ENCODE data around the gene NT5E. TPM values are rescaled to one million over a fixed set of nuclear protein-coding genes. Genes with fewer than 3 reads are reported as not detected.

Gene NT5E
- total and polyA plus RNA-seq, 2 experiments from 2014 or later: 0.18 to 1.5 TPM

- Histone ChIP-seq H3K36me3 (ENCODE audit: insufficient read depth) (no peaks in the 10 kb centered on the region), H3F3A (replicated peaks; ENCODE audit: low read depth) (no peaks in the 10 kb centered on the region), H4K20me1 (replicated peaks; ENCODE audit: insufficient read depth) (no peaks in the 10 kb centered on the region), H3K79me2 (replicated peaks; ENCODE audit: insufficient read depth) (no peaks in the 10 kb centered on the region), H3K27ac (ENCODE audit: low read depth) (no peak overlapping the region), H3K4me1 (ENCODE audit: insufficient read depth) (peaks cover 27% of the 10 kb centered on the region), H3K9me2 (ENCODE audit: insufficient read depth) (no peaks in the 10 kb centered on the region), H2AFZ (no peak overlapping the region; the same call in 1 of the 2 replicates), H3K27me3 (ENCODE audit: insufficient read depth) (no peaks in the 10 kb centered on the region), H3K4me2 (no peak overlapping the region), H3K4me3 (no peak overlapping the region)
- no peak for DNase-seq (ENCODE audit: low spot score)
- Mint-ChIP-seq H3K27ac (no peak overlapping the region), H3K9me3 (no peaks in the 10 kb centered on the region; the same call in 2 of the 3 replicates), H3K4me1 (peaks cover 39% of the 10 kb centered on the region), H3K27me3 (ENCODE audit: insufficient read depth, low read depth, poor library complexity) (no peaks in the 10 kb centered on the region), H3K4me3 (no peak overlapping the region), H3K36me3 (ENCODE audit: low read depth) (no peaks in the 10 kb centered on the region; the same call in 2 of the 3 replicates)
- ATAC-seq: no peak
- TF ChIP-seq CREB1 (CRISPR knock-in tag; IDR thresholded peaks at IDR 0.05; ENCODE audit: low read depth) (no peak), NANOG (IDR thresholded peaks at IDR 0.05; ENCODE audit: borderline replicate concordance) (no peak), POLR2AphosphoS5 (IDR thresholded peaks at IDR 0.05; ENCODE audit: low read depth) (no peak), JUNB (IDR thresholded peaks at IDR 0.05; ENCODE audit: unreplicated experiment) (no peak), CTCF (conservative IDR thresholded peaks at IDR 0.05; ENCODE audit: low read depth in 2 of 2) (no peak)
These were observed 49.6 kb upstream of the NT5E start for GRCh38 chr6:85400331-85400730.

GRCh38 chr6:85401186-85402021 lies 48.5 kb upstream of the NT5E start:
- Histone ChIP-seq H4K20me1 (replicated peaks; ENCODE audit: insufficient read depth) (no peaks in the 10 kb centered on the region), H2AFZ (peak overlapping the region; percentile 88; the same call in 1 of the 2 replicates), H3K4me1 (ENCODE audit: insufficient read depth) (peaks cover 27% of the 10 kb centered on the region), H3F3A (replicated peaks; ENCODE audit: low read depth) (no peaks in the 10 kb centered on the region), H3K27ac (ENCODE audit: low read depth) (no peak overlapping the region), H3K79me2 (replicated peaks; ENCODE audit: insufficient read depth) (no peaks in the 10 kb centered on the region), H3K4me3 (no peak overlapping the region), H3K27me3 (ENCODE audit: insufficient read depth) (no peaks in the 10 kb centered on the region), H3K9me2 (ENCODE audit: insufficient read depth) (no peaks in the 10 kb centered on the region), H3K36me3 (ENCODE audit: insufficient read depth) (no peaks in the 10 kb centered on the region), H3K4me2 (no peak overlapping the region)
- ATAC-seq: no peak
- no peaks in the 10 kb centered on the region; the same call in 2 of the 3 replicates for H3K9me3 Mint-ChIP-seq
- DNase-seq (ENCODE audit: low spot score): no peak
- peaks cover 42% of the 10 kb centered on the region for H3K4me1 Mint-ChIP-seq
- no peak overlapping the region for H3K27ac Mint-ChIP-seq
- no peak overlapping the region for H3K4me3 Mint-ChIP-seq
- peaks cover 1% of the 10 kb centered on the region for H3K27me3 Mint-ChIP-seq (ENCODE audit: insufficient read depth, low read depth, poor library complexity)
- H3K36me3 Mint-ChIP-seq (ENCODE audit: low read depth): no peaks in the 10 kb centered on the region; the same call in 2 of the 3 replicates
- TF ChIP-seq JUNB (IDR thresholded peaks at IDR 0.05; ENCODE audit: unreplicated experiment) (no peak), REST (IDR thresholded peaks at IDR 0.05; ENCODE audit: unreplicated experiment) (no peak), STAT1 (IDR thresholded peaks at IDR 0.05; ENCODE audit: unreplicated experiment) (no peak), POLR2AphosphoS5 (IDR thresholded peaks at IDR 0.05; ENCODE audit: low read depth) (no peak), CTCF (conservative IDR thresholded peaks at IDR 0.05; ENCODE audit: low read depth in 2 of 2) (no peak)
